ENCODE data around the gene RECK. TPM values are rescaled to one million over a fixed set of nuclear protein-coding genes. Genes with fewer than 3 reads are reported as not detected.

The RECK gene
- total RNA-seq, 1 experiment from 2014 or later = 2.6 TPM

Small RNA genes lying within 50 kb of the gene (small RNA-seq; reads per million reads assigned to genes)
- gene RF02275 = not detected

Other genes with a start within 250 kb of the RECK start
- 8.5 and 18.0 TPM in 2 replicates for gene NPR2, start 245.3 kb upstream of the RECK start, total RNA-seq (2014; rRNA removed; shearing (Covaris generic); ENCODE audit: low replicate concordance)
- 0.07 and 0.90 TPM in 2 replicates for gene SPAG8, start 224.7 kb upstream of the RECK start, total RNA-seq (2014; rRNA removed; shearing (Covaris generic); ENCODE audit: low replicate concordance)
- 84.0 and 146 TPM in 2 replicates for gene HINT2, start 221.9 kb upstream of the RECK start, total RNA-seq (2014; rRNA removed; shearing (Covaris generic); ENCODE audit: low replicate concordance)
- not detected in 2 replicates for gene FAM221B, start 208.2 kb upstream of the RECK start, total RNA-seq (2014; rRNA removed; shearing (Covaris generic); ENCODE audit: low replicate concordance)
- 2.9 and 3.0 TPM in 2 replicates for gene TMEM8B, start 207.7 kb upstream of the RECK start, total RNA-seq (2014; rRNA removed; shearing (Covaris generic); ENCODE audit: low replicate concordance)
- not detected in 2 replicates for gene OR13J1, start 166.5 kb upstream of the RECK start, total RNA-seq (2014; rRNA removed; shearing (Covaris generic); ENCODE audit: low replicate concordance)
- not detected in 2 replicates for gene HRCT1, start 130.7 kb upstream of the RECK start, total RNA-seq (2014; rRNA removed; shearing (Covaris generic); ENCODE audit: low replicate concordance)
- gene SPAAR, start 127.4 kb upstream of the RECK start, total RNA-seq (2014; rRNA removed; shearing (Covaris generic); ENCODE audit: low replicate concordance) = not detected in 2 replicates
- not detected in 2 replicates for gene OR2S2, start 78.8 kb upstream of the RECK start, total RNA-seq (2014; rRNA removed; shearing (Covaris generic); ENCODE audit: low replicate concordance)
- 0.51 and 0.75 TPM in 2 replicates for gene GLIPR2, start 99.8 kb downstream of the RECK start, total RNA-seq (2014; rRNA removed; shearing (Covaris generic); ENCODE audit: low replicate concordance)
- not detected in 2 replicates for gene CCIN, start 132.5 kb downstream of the RECK start, total RNA-seq (2014; rRNA removed; shearing (Covaris generic); ENCODE audit: low replicate concordance)
- gene CLTA, start 154.0 kb downstream of the RECK start, total RNA-seq (2014; rRNA removed; shearing (Covaris generic); ENCODE audit: low replicate concordance) = 147 and 172 TPM in 2 replicates
- gene GNE, start 221.5 kb downstream of the RECK start, total RNA-seq (2014; rRNA removed; shearing (Covaris generic); ENCODE audit: low replicate concordance) = 14.8 and 17.2 TPM in 2 replicates